Mesothelial cell of epicardium (in vitro differentiated cells): ENCODE data around the gene PRMT7. TPM values are rescaled to one million over a fixed set of nuclear protein-coding genes. Genes with fewer than 3 reads are reported as not detected.

Experiments used
- DNase-seq, 2 experiments: peaks; one replicate each; pipeline ENCODE4 v3.0.0; 2021; ENCODE audit warnings: low spot score in 2 of 2; ENCODE audit not compliant: unreplicated experiment in 2 of 2
- H3K27ac Mint-ChIP-seq: 2 replicates; pipeline ENCODE4 v1.8.0; 2021; ENCODE audit warnings: mixed read lengths
- H3K27me3 Mint-ChIP-seq: 2 replicates; pipeline ENCODE4 v1.8.0; 2021; ENCODE audit warnings: low read depth, mixed read lengths
- H3K36me3 Mint-ChIP-seq: 2 replicates; pipeline ENCODE4 v1.8.0; 2021; ENCODE audit warnings: mixed read lengths
- H3K4me1 Mint-ChIP-seq: 2 replicates; pipeline ENCODE4 v1.8.0; 2021; ENCODE audit warnings: mixed read lengths
- H3K4me3 Mint-ChIP-seq: 2 replicates; pipeline ENCODE4 v1.8.0; 2021; ENCODE audit warnings: mild to moderate bottlenecking, moderate library complexity, mixed read lengths
- H3K9me3 Mint-ChIP-seq: 2 replicates; pipeline ENCODE4 v1.8.0; 2021; ENCODE audit warnings: mixed read lengths
- total RNA-seq: library from RNA; stranded (reverse); gene quantifications from 3 replicates; pipeline ENCODE4 v1.2.1, GENCODE V29; 2021
- TF ChIP-seq, protein P1 (sequence below): fragments of 200-600 bp; sonication (generic); IDR thresholded peaks from one replicate; pipeline ENCODE4 v1.5.0; 2021; ENCODE audit warnings: antibody characterized with exemption; ENCODE audit not compliant: unreplicated experiment

The PRMT7 gene, protein sequence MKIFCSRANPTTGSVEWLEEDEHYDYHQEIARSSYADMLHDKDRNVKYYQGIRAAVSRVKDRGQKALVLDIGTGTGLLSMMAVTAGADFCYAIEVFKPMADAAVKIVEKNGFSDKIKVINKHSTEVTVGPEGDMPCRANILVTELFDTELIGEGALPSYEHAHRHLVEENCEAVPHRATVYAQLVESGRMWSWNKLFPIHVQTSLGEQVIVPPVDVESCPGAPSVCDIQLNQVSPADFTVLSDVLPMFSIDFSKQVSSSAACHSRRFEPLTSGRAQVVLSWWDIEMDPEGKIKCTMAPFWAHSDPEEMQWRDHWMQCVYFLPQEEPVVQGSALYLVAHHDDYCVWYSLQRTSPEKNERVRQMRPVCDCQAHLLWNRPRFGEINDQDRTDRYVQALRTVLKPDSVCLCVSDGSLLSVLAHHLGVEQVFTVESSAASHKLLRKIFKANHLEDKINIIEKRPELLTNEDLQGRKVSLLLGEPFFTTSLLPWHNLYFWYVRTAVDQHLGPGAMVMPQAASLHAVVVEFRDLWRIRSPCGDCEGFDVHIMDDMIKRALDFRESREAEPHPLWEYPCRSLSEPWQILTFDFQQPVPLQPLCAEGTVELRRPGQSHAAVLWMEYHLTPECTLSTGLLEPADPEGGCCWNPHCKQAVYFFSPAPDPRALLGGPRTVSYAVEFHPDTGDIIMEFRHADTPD
- total RNA-seq = 69.7 to 77.9 TPM (median 71.8 TPM) in 3 replicates

DNA sequence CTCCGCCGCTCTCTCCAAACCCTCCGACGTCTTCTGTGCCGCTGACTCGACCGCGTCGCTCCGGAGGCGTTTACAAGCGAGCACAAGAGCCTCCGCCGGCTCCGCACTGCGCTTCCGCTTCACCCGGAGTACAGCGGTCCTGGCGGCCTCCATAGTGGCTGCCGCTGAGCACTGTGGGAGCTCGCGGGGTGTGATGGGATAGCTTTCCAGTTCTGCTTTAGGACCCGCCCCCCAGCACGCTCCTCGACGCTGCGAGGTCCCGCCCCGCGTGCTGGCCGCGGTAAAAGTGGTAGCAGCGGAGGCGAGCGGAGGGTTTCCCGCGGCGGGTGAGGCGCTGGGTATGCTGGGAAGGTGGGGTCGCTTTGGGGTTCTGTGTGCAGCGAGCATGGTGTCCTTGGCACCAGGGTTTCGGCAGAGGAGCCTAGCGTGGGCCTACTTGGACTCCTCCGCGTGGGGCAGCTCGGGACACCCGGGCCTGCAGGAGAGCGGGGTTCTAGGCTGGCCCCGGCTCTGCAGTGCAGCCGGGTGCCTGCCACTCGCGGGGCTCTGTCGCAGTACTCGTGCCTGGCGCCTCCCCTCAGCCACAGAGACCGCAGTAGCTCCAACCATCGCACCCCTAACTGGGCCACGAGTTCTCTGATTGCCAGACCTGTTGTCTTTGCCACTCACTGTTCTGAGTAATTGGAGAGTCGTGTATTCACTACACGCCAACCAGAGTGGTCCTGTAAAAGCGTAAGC, at the start of gene PRMT7, which contains the start of gene SLC7A6OS:
Gene PRMT7, plus strand, starts transcription at position 246 of the 738 bp plus-strand sequence. CDS start 4,961 bp downstream, outside the sequence.
Gene SLC7A6OS, minus strand, starts transcription at position 173 of the 738 bp plus-strand sequence. Its CDS starts 20 bp downstream, at position 153.
- no peaks in the 10 kb centered on the region for H3K9me3 Mint-ChIP-seq
- peak within 1 kb of the TSS; percentile 98 for H3K4me3 Mint-ChIP-seq
- peak; percentile 78 to 87 for DNase-seq
- H3K4me1 Mint-ChIP-seq = peaks cover 26% of the 10 kb centered on the region
- peaks cover 11% of the 10 kb centered on the region for H3K36me3 Mint-ChIP-seq
- peak within 1 kb of the TSS; percentile 98 for H3K27ac Mint-ChIP-seq
- TF ChIP-seq, protein P1, sequence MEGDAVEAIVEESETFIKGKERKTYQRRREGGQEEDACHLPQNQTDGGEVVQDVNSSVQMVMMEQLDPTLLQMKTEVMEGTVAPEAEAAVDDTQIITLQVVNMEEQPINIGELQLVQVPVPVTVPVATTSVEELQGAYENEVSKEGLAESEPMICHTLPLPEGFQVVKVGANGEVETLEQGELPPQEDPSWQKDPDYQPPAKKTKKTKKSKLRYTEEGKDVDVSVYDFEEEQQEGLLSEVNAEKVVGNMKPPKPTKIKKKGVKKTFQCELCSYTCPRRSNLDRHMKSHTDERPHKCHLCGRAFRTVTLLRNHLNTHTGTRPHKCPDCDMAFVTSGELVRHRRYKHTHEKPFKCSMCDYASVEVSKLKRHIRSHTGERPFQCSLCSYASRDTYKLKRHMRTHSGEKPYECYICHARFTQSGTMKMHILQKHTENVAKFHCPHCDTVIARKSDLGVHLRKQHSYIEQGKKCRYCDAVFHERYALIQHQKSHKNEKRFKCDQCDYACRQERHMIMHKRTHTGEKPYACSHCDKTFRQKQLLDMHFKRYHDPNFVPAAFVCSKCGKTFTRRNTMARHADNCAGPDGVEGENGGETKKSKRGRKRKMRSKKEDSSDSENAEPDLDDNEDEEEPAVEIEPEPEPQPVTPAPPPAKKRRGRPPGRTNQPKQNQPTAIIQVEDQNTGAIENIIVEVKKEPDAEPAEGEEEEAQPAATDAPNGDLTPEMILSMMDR = peak; percentile 21
- no peaks in the 10 kb centered on the region for H3K27me3 Mint-ChIP-seq

DNA sequence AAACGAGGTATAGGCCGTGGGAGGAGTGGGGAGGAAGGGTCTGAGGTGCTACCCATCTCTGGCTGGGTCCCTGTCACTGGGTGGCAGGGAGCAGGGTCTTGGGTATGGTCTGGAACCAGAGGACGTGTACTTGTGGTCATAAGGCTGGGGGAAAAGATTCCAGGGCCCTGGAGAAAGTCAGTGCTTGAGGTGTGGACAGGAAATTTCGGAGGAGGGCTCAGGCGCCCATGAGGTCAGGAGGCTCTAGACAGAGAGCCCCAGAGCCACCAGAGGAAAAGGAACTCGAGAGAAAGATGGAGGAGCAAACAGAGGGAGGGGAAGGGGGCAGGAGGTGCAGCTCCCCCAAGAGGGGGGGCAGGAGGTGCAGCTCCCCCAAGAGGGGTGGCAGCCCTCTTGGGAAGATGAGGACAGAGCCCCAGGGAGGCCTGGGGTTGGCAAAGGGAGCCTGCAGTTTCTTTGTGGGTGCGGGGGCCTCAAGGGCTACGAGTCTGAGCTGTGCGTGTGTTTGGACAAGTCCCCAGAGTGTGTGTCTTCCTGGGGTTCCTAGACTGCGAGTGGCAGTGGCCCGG, 47.2 kb upstream of the PRMT7 start:
- H3K27me3 Mint-ChIP-seq = no peaks in the 10 kb centered on the region
- TF ChIP-seq, protein P1 = no peak
- peaks cover 37% of the 10 kb centered on the region for H3K4me1 Mint-ChIP-seq
- H3K9me3 Mint-ChIP-seq = no peaks in the 10 kb centered on the region
- peaks cover 2% of the 10 kb centered on the region for H3K36me3 Mint-ChIP-seq
- no peak for DNase-seq
- peak overlapping the region; percentile 89 for H3K4me3 Mint-ChIP-seq
- H3K27ac Mint-ChIP-seq = peak overlapping the region; percentile 99

DNA sequence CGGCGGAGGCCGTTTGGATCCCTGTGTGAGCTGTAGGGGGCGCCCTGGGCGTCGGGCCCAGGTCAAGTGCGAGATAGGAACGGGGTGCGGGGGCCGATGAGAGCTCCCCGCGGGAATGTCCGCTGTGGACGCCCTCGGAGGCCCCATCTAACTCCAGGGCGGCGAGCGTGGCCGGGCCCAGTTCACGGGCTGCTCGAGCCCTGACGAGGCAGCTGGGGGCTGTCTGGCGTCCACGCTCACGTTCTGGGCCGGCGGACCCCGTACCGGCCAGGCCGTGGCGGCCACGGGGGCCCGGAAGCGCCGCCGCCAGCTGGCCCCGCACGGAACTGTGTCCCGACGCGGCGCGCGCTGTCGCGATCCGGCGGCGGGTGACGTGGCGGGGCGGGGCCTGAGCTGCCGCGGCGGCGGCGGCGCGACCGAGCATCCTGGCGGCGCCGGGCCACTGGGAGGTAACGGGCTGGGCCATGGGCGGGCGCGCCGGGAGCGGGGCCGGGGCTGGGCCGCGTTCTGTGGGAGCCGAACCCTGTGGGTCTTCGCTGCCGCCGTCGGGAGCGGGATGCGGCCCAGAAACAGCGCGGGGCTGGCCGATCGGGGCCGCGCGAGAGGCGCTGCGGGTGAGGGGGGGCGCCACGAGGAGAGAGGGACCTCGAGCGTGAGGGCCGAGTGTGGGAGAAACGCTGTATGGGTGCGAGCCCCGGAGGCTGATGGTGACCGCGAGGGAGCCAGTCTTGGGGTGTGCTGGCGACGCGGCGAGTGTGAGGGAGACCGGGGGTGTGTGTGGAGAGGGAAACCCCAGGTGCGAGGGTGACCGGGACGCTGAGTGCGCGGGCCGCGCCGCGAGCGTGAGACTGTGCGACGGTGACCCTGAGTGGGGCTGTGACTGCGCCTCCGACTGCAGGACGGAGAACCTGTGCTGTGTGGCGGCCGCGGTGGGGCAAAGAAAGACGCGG, 46.4 kb upstream of the PRMT7 start, which contains the start of gene SLC7A6:
Gene SLC7A6, plus strand, starts transcription at position 399 of the 950 bp plus-strand sequence. CDS start 10,201 bp downstream, outside the sequence.
- peaks cover 2% of the 10 kb centered on the region for H3K36me3 Mint-ChIP-seq
- H3K4me1 Mint-ChIP-seq = peaks cover 42% of the 10 kb centered on the region
- no peaks in the 10 kb centered on the region for H3K9me3 Mint-ChIP-seq
- H3K4me3 Mint-ChIP-seq = peak within 1 kb of the TSS; percentile 94
- H3K27me3 Mint-ChIP-seq = no peaks in the 10 kb centered on the region
- H3K27ac Mint-ChIP-seq = peak within 1 kb of the TSS; percentile 99
- TF ChIP-seq, protein P1 = peak; percentile 72
- peak; percentile 71 to 85 for DNase-seq

DNA sequence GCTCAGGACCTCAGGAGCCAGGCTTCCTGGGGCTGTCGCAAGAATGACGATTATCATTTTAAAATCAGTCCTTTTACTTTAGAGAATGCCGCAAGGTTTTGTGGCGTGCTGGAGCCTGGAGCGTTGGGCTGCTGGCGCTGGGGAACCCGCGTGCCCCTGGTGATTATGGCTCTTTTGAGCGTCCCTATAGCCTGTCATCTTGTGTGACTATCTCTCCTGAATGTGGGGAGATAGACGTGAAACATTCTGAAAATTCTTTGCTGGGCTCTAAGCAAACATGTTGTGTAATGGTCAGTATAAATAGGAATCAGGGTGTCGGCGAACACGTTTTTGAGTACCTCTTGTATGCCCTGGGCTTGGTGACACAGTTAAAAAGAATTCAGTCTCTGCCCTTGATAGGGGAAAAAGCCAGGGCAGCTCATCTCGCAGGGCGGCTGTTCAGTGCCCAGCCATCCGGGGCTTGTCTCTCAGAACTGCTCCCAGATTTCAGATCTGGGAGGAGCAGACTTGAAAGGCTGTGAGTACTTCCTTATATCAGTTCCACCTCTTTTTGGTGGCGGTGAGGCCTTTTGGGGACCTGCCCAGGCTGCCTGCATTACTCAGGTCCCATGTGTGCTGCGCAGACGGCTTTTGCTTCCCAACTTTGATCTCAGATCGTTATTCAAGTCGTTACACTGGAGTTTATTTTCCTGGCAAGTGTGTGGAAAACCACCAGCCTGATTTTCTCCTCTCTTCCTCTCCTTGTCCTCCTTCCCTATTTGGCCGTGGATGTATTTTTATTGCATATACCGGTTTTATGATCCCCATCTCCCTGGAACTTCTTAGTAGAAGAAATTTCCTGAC, 45.5 kb upstream of the PRMT7 start:
- Mint-ChIP-seq H3K4me1 (peaks cover 43% of the 10 kb centered on the region), H3K36me3 (no peaks in the 10 kb centered on the region), H3K9me3 (no peaks in the 10 kb centered on the region), H3K27me3 (no peaks in the 10 kb centered on the region), H3K27ac (peak overlapping the region; percentile 96), H3K4me3 (peak overlapping the region; percentile 94)
- DNase-seq = peak in 1 of 2 experiments; percentile 49
- TF ChIP-seq, protein P1 = no peak
